Measurements from ENCODE around the gene PCSK5. TPM values are rescaled to one million over a fixed set of nuclear protein-coding genes. Genes with fewer than 3 reads are reported as not detected.
"Not testable (repeated sequence)": the region's sequence is repeated elsewhere in the genome, so short reads cannot be mapped to it uniquely, and the experiment has no call there.

Gene PCSK5
- polyA plus RNA-seq, 1 donor (not counting 4 experiments of a cell fraction or from before 2014, with no cell fraction given): 1.9 TPM

DNA sequence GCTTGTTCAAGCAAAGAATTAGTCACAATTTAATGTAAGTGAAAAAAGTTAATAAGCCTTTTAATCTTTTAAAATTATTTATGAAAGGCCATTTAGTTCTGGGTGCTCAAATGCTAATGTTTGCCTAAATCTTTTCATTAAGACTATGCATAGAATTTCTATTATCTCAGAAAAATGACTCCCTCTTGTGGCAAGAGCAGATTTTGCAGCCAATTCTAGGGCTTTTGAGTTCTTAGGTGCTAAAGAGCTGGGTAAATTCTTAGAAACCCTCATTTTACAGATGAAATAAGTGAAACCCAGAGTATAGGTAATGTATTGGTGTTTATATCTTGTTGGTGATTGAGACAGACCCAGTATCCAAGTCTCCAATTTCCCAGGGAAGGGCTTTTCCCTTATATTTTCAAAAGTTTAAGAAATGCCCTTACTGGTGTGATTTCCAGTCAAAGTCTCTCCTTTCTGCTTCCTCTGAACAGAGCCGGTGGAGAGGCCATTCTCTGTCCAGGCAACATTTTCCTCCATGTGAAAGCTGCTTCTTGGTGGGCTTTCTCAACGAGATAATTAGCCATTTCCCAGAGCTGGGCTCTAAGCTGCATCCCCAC lies 24.1 kb upstream of the PCSK5 start:
- H3K9me1 ChIP-seq (ENCODE audit: control insufficient read depth, extremely low read depth, insufficient read depth, low read length): no peaks in the 10 kb centered on the region
- H3K9ac ChIP-seq (ENCODE audit: control insufficient read depth, extremely low read depth, insufficient read depth, low read length): no peak overlapping the region
- FAIRE-seq: no peak
- no peaks in the 10 kb centered on the region for H3K4me1 ChIP-seq (ENCODE audit: control insufficient read depth, extremely low read depth, insufficient read depth, low read length)
- no peak for DNase-seq (ENCODE audit: low read depth, low spot score)
- no peaks in the 10 kb centered on the region for H3K27me3 ChIP-seq (ENCODE audit: control insufficient read depth, extremely low read depth, insufficient read depth, low read length)
- no peaks in the 10 kb centered on the region for H3K36me3 ChIP-seq (ENCODE audit: control insufficient read depth in 2 of 2, extremely low read depth in 1 of 2, insufficient read depth in 2 of 2, low read length in 2 of 2)
- H2AFZ ChIP-seq (ENCODE audit: control insufficient read depth, low read length): no peak overlapping the region
- TF ChIP-seq, protein P1, sequence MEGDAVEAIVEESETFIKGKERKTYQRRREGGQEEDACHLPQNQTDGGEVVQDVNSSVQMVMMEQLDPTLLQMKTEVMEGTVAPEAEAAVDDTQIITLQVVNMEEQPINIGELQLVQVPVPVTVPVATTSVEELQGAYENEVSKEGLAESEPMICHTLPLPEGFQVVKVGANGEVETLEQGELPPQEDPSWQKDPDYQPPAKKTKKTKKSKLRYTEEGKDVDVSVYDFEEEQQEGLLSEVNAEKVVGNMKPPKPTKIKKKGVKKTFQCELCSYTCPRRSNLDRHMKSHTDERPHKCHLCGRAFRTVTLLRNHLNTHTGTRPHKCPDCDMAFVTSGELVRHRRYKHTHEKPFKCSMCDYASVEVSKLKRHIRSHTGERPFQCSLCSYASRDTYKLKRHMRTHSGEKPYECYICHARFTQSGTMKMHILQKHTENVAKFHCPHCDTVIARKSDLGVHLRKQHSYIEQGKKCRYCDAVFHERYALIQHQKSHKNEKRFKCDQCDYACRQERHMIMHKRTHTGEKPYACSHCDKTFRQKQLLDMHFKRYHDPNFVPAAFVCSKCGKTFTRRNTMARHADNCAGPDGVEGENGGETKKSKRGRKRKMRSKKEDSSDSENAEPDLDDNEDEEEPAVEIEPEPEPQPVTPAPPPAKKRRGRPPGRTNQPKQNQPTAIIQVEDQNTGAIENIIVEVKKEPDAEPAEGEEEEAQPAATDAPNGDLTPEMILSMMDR (optimal IDR thresholded peaks at IDR 0.05 in 1 of 3, IDR thresholded peaks at IDR 0.05 in 1 of 3, conservative IDR thresholded peaks at IDR 0.05 in 1 of 3; ENCODE audit: extremely low read depth in 1 of 3, insufficient read depth in 2 of 3, low read length in 3 of 3): peak in 2 of 3 experiments; percentile 49 to 62
- no peak for TF ChIP-seq EZH2 (IDR thresholded peaks at IDR 0.05; ENCODE audit: low read length)
- dilution Hi-C loops (cut with MboI; ENCODE audit: extremely low pct_ligation_motif_present, low sequenced_read_pairs): no loop called here
- H3K27ac ChIP-seq (ENCODE audit: control insufficient read depth, insufficient read depth, low read length): no peak overlapping the region
- no peak overlapping the region for H3K4me3 ChIP-seq (ENCODE audit: control insufficient read depth in 2 of 3, extremely low read depth in 1 of 3, insufficient read depth in 2 of 3, low read depth in 1 of 3, low read length in 3 of 3)
- H3K4me2 ChIP-seq (ENCODE audit: control insufficient read depth, extremely low read depth, insufficient read depth, low read depth, low read length): no peak overlapping the region
- H4K20me1 ChIP-seq (ENCODE audit: control insufficient read depth, extremely low read depth, insufficient read depth, low read length): no peaks in the 10 kb centered on the region
- no peaks in the 10 kb centered on the region for H3K9me3 ChIP-seq (ENCODE audit: control insufficient read depth, low read depth, low read length)
- H3K79me2 ChIP-seq (ENCODE audit: control insufficient read depth, insufficient read depth, low read length): no peaks in the 10 kb centered on the region

DNA sequence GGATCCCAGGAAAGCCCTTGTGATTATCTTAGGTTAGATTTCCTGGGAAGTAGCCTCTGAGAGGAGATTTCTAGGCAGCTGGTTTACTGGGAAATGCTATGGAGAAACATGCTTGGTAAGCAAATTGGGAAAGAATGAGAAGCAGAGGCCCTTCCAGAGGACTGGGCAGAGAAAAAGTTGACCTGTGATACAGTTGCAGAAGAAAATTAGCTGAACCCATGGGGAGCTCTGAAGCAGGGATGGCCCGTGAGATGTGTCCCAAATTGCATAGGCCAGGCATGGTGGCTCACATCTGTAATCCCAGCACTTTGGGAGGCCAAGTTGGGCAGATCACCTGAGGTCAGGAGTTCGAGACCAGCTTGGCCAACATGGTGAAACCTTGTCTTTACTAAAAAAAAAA lies 21.9 kb upstream of the PCSK5 start:
- H3K4me3 ChIP-seq (ENCODE audit: control insufficient read depth in 2 of 3, extremely low read depth in 1 of 3, insufficient read depth in 2 of 3, low read depth in 1 of 3, low read length in 3 of 3); H3K27me3 ChIP-seq (ENCODE audit: control insufficient read depth, extremely low read depth, insufficient read depth, low read length); H3K9me3 ChIP-seq (ENCODE audit: control insufficient read depth, low read depth, low read length); H3K36me3 ChIP-seq (ENCODE audit: control insufficient read depth in 2 of 2, extremely low read depth in 1 of 2, insufficient read depth in 2 of 2, low read length in 2 of 2); H3K4me2 ChIP-seq (ENCODE audit: control insufficient read depth, extremely low read depth, insufficient read depth, low read depth, low read length); H3K27ac ChIP-seq (ENCODE audit: control insufficient read depth, insufficient read depth, low read length); H3K9me1 ChIP-seq (ENCODE audit: control insufficient read depth, extremely low read depth, insufficient read depth, low read length); H2AFZ ChIP-seq (ENCODE audit: control insufficient read depth, low read length); H3K79me2 ChIP-seq (ENCODE audit: control insufficient read depth, insufficient read depth, low read length); FAIRE-seq; H4K20me1 ChIP-seq (ENCODE audit: control insufficient read depth, extremely low read depth, insufficient read depth, low read length); H3K4me1 ChIP-seq (ENCODE audit: control insufficient read depth, extremely low read depth, insufficient read depth, low read length); H3K9ac ChIP-seq (ENCODE audit: control insufficient read depth, extremely low read depth, insufficient read depth, low read length); DNase-seq (ENCODE audit: low read depth, low spot score); dilution Hi-C loops (cut with MboI; ENCODE audit: extremely low pct_ligation_motif_present, low sequenced_read_pairs): not testable (repeated sequence)

DNA sequence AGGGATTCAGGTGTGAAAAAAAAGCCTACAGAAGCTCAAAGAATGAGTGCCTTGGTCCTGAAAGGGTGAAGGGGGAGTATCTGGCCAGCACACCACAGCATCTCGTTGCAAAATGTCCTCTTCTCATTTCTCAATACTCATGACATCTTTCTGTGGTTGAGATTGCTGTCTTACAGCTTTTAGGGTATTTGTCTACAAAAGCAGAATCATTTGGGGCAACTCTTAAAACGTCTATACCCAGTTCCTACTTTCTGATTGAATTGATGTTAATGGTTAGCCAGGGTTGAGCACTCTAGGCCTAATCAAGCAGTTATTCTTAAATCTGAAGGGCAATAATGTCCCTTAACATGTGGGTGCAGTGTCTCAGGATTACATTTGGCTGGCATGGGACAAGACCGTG lies 21.2 kb upstream of the PCSK5 start:
- TF ChIP-seq, protein P1 (optimal IDR thresholded peaks at IDR 0.05 in 1 of 3, IDR thresholded peaks at IDR 0.05 in 1 of 3, conservative IDR thresholded peaks at IDR 0.05 in 1 of 3; ENCODE audit: extremely low read depth in 1 of 3, insufficient read depth in 2 of 3, low read length in 3 of 3): no peak
- no peak for TF ChIP-seq EZH2 (IDR thresholded peaks at IDR 0.05; ENCODE audit: low read length)

More for the DNA sequence above, 21.2 kb upstream of the PCSK5 start:
- no peaks in the 10 kb centered on the region for H3K4me1 ChIP-seq (ENCODE audit: control insufficient read depth, extremely low read depth, insufficient read depth, low read length)
- dilution Hi-C loops (cut with MboI; ENCODE audit: extremely low pct_ligation_motif_present, low sequenced_read_pairs): no loop called here
- FAIRE-seq (no peak), DNase-seq (ENCODE audit: low read depth, low spot score) (no peak)
- no peak overlapping the region for H3K27ac ChIP-seq (ENCODE audit: control insufficient read depth, insufficient read depth, low read length)
- H3K27me3 ChIP-seq (ENCODE audit: control insufficient read depth, extremely low read depth, insufficient read depth, low read length): no peaks in the 10 kb centered on the region
- H3K4me3 ChIP-seq (ENCODE audit: control insufficient read depth in 2 of 3, extremely low read depth in 1 of 3, insufficient read depth in 2 of 3, low read depth in 1 of 3, low read length in 3 of 3): no peak overlapping the region
- H3K4me2 ChIP-seq (ENCODE audit: control insufficient read depth, extremely low read depth, insufficient read depth, low read depth, low read length): no peak overlapping the region
- H3K9me3 ChIP-seq (ENCODE audit: control insufficient read depth, low read depth, low read length): no peaks in the 10 kb centered on the region
- no peaks in the 10 kb centered on the region for H3K9me1 ChIP-seq (ENCODE audit: control insufficient read depth, extremely low read depth, insufficient read depth, low read length)
- no peak overlapping the region for H3K9ac ChIP-seq (ENCODE audit: control insufficient read depth, extremely low read depth, insufficient read depth, low read length)
- no peaks in the 10 kb centered on the region for H3K36me3 ChIP-seq (ENCODE audit: control insufficient read depth in 2 of 2, extremely low read depth in 1 of 2, insufficient read depth in 2 of 2, low read length in 2 of 2)
- no peak overlapping the region for H2AFZ ChIP-seq (ENCODE audit: control insufficient read depth, low read length)
- H3K79me2 ChIP-seq (ENCODE audit: control insufficient read depth, insufficient read depth, low read length): no peaks in the 10 kb centered on the region
- H4K20me1 ChIP-seq (ENCODE audit: control insufficient read depth, extremely low read depth, insufficient read depth, low read length): no peaks in the 10 kb centered on the region
